Activated naive CD8-positive, alpha-beta T cell treated with anti-CD3 and anti-CD28 coated beads, Interleukin-2, amount 10 ng/mL, durations not matched to agents 7 days and 5 days (primary cell): Measurements from ENCODE around the gene TSPAN5. TPM values are rescaled to one million over a fixed set of nuclear protein-coding genes. Genes with fewer than 3 reads are reported as not detected.
A peak's percentile ranks its signal among the peaks of the same experiment; 100 is the strongest.

Source experiments
- ATAC-seq: fragments of 150-1000 bp; cut with Tn5 transposase; one replicate; pipeline ENCODE4 v1.10.0; 2021; ENCODE audit warnings: low read depth, moderate library complexity
- POLR2A ChIA-PET: fragments of 350-600 bp; sonication (Branson Sonifier 250); formaldehyde crosslinking; loops from one replicate; lab custom pipeline; 2021; ENCODE audit warnings: antibody characterized with exemption; lab: Charles Lee
- DNase-seq: peaks from one replicate; pipeline ENCODE4 v3.0.0; 2021
- H3K27ac Mint-ChIP-seq: one replicate; pipeline ENCODE4 v1.8.0; 2022; ENCODE audit warnings: mild to moderate bottlenecking, mixed read lengths
- H3K27me3 Mint-ChIP-seq: one replicate; pipeline ENCODE4 v1.8.0; 2022; ENCODE audit warnings: mild to moderate bottlenecking, moderate library complexity, mixed read lengths
- H3K36me3 Mint-ChIP-seq: one replicate; pipeline ENCODE4 v1.8.0; 2021; ENCODE audit warnings: mild to moderate bottlenecking, mixed read lengths
- H3K4me1 Mint-ChIP-seq: one replicate; pipeline ENCODE4 v1.8.0; 2021; ENCODE audit warnings: mixed read lengths
- H3K4me3 Mint-ChIP-seq: one replicate; pipeline ENCODE4 v1.8.0; 2022; ENCODE audit warnings: mild to moderate bottlenecking, moderate library complexity, mixed read lengths
- H3K9me3 Mint-ChIP-seq: one replicate; pipeline ENCODE4 v1.8.0; 2021; ENCODE audit warnings: mixed read lengths
- total RNA-seq, 2 experiments: library from RNA; stranded (reverse); gene quantifications; one replicate each; pipeline ENCODE4 v1.2.3, GENCODE V29; 2021

Gene TSPAN5
- total RNA-seq, 2 experiments from 2014 or later, result 19.8 to 21.4 TPM

GRCh38 chr4:98664959-98665358 lies 6.5 kb upstream of the TSPAN5 start:
- H3K4me3 Mint-ChIP-seq, result no peak overlapping the region
- H3K4me1 Mint-ChIP-seq, result peaks cover 35% of the 10 kb centered on the region
- H3K9me3 Mint-ChIP-seq, result peaks cover 7% of the 10 kb centered on the region
- DNase-seq (no peak), ATAC-seq (no peak)
- POLR2A ChIA-PET, result no interaction called here
- peaks cover 9% of the 10 kb centered on the region for H3K36me3 Mint-ChIP-seq
- H3K27me3 Mint-ChIP-seq, result no peaks in the 10 kb centered on the region
- peak overlapping the region; percentile 85 for H3K27ac Mint-ChIP-seq

- POLR2A ChIA-PET, result interaction anchor here (1.0 to 1.4 kb wide), 3 partner anchors 8 to 332 kb away, joined by 3 read pairs; partner anchors contain the start of gene METAP1
- peaks cover 12% of the 10 kb centered on the region for H3K36me3 Mint-ChIP-seq
- DNase-seq (peak; percentile 60), ATAC-seq (peak; percentile 70)
- H3K27ac Mint-ChIP-seq, result peak overlapping the region; percentile 94
- H3K27me3 Mint-ChIP-seq, result no peaks in the 10 kb centered on the region
- H3K9me3 Mint-ChIP-seq, result peaks cover 7% of the 10 kb centered on the region
- H3K4me3 Mint-ChIP-seq, result peak overlapping the region; percentile 75
- H3K4me1 Mint-ChIP-seq, result peaks cover 46% of the 10 kb centered on the region
Measured at GRCh38 chr4:98663226-98664006, 5.0 kb upstream of the TSPAN5 start.

- H3K36me3 Mint-ChIP-seq, result peaks cover 14% of the 10 kb centered on the region
- peak overlapping the region; percentile 75 for H3K4me3 Mint-ChIP-seq
- POLR2A ChIA-PET, result interaction anchor here (1.2 to 1.4 kb wide), 2 partner anchors 9 to 266 kb away, joined by 3 read pairs; no protein-coding TSS in a partner anchor
- DNase-seq (peak; percentile 60), ATAC-seq (peak; percentile 38)
- H3K4me1 Mint-ChIP-seq, result peaks cover 48% of the 10 kb centered on the region
- peak overlapping the region; percentile 94 for H3K27ac Mint-ChIP-seq
- H3K27me3 Mint-ChIP-seq, result no peaks in the 10 kb centered on the region
- H3K9me3 Mint-ChIP-seq, result peaks cover 7% of the 10 kb centered on the region
Measured at GRCh38 chr4:98662626-98663225, 4.3 kb upstream of the TSPAN5 start.

GRCh38 chr4:98662055-98662453 lies 3.6 kb upstream of the TSPAN5 start:
- Mint-ChIP-seq H3K9me3 (peaks cover 7% of the 10 kb centered on the region), H3K27me3 (no peaks in the 10 kb centered on the region), H3K27ac (peak overlapping the region; percentile 6), H3K4me1 (peaks cover 53% of the 10 kb centered on the region), H3K4me3 (no peak overlapping the region), H3K36me3 (peaks cover 15% of the 10 kb centered on the region)
- POLR2A ChIA-PET, result interaction anchor here (1.1 to 1.2 kb wide), 2 partner anchors 194 to 266 kb away, joined by 3 read pairs; no protein-coding TSS in a partner anchor
- no peak for ATAC-seq
- no peak for DNase-seq

- POLR2A ChIA-PET, result interaction anchor here (1.1 to 1.2 kb wide), 2 partner anchors 194 to 267 kb away, joined by 3 read pairs; no protein-coding TSS in a partner anchor
- Mint-ChIP-seq H3K27ac (peak overlapping the region; percentile 19), H3K36me3 (peaks cover 15% of the 10 kb centered on the region), H3K4me3 (no peak overlapping the region), H3K9me3 (peaks cover 7% of the 10 kb centered on the region), H3K4me1 (peaks cover 58% of the 10 kb centered on the region), H3K27me3 (no peaks in the 10 kb centered on the region)
- ATAC-seq, result no peak
- no peak for DNase-seq
Measured at GRCh38 chr4:98661371-98662054, 3.1 kb upstream of the TSPAN5 start.

GRCh38 chr4:98659741-98660462 lies 1.5 kb upstream of the TSPAN5 start:
- H3K4me1 Mint-ChIP-seq, result peaks cover 72% of the 10 kb centered on the region
- ATAC-seq (no peak), DNase-seq (no peak)
- H3K27ac Mint-ChIP-seq, result no peak overlapping the region
- peak overlapping the region; percentile 80 for H3K4me3 Mint-ChIP-seq
- POLR2A ChIA-PET, result no interaction called here
- H3K9me3 Mint-ChIP-seq, result no peaks in the 10 kb centered on the region
- peaks cover 9% of the 10 kb centered on the region for H3K36me3 Mint-ChIP-seq
- no peaks in the 10 kb centered on the region for H3K27me3 Mint-ChIP-seq

GRCh38 chr4:98659106-98659592 lies 738 bp upstream of the TSPAN5 start:
- no peaks in the 10 kb centered on the region for H3K27me3 Mint-ChIP-seq
- H3K36me3 Mint-ChIP-seq, result peaks cover 11% of the 10 kb centered on the region
- peaks cover 66% of the 10 kb centered on the region for H3K4me1 Mint-ChIP-seq
- POLR2A ChIA-PET, result interaction anchor here (1.0 to 1.7 kb wide), 2 partner anchors 188 to 270 kb away, joined by 6 to 12 read pairs; partner anchors contain the start of gene EIF4E
- no peak for DNase-seq
- peak overlapping the region; percentile 80 for H3K4me3 Mint-ChIP-seq
- H3K9me3 Mint-ChIP-seq, result no peaks in the 10 kb centered on the region
- H3K27ac Mint-ChIP-seq, result peak overlapping the region; percentile 5
- ATAC-seq, result no peak

GRCh38 chr4:98657531-98658286 lies 702 bp downstream of the TSPAN5 start:
- Mint-ChIP-seq H3K27ac (peak overlapping the region; percentile 77), H3K9me3 (peaks cover 2% of the 10 kb centered on the region), H3K4me3 (peak overlapping the region; percentile 94), H3K4me1 (peaks cover 60% of the 10 kb centered on the region), H3K36me3 (peaks cover 15% of the 10 kb centered on the region), H3K27me3 (no peaks in the 10 kb centered on the region)
- peak; percentile 24 for ATAC-seq
- POLR2A ChIA-PET, result interaction anchor here (0.6 to 1.7 kb wide), 11 partner anchors 12 to 514 kb away, joined by 3 to 12 read pairs (median 4); partner anchors contain the start of genes EIF4E and STPG2
- no peak for DNase-seq

GRCh38 chr4:98656886-98657285 lies 1.5 kb downstream of the TSPAN5 start:
- no peak for ATAC-seq
- Mint-ChIP-seq H3K9me3 (peaks cover 2% of the 10 kb centered on the region), H3K27me3 (no peaks in the 10 kb centered on the region), H3K4me3 (peak overlapping the region; percentile 94), H3K36me3 (peaks cover 17% of the 10 kb centered on the region), H3K27ac (no peak overlapping the region), H3K4me1 (peaks cover 55% of the 10 kb centered on the region)
- POLR2A ChIA-PET, result no interaction called here
- no peak for DNase-seq

- Mint-ChIP-seq H3K4me1 (peaks cover 53% of the 10 kb centered on the region), H3K4me3 (peak overlapping the region; percentile 94), H3K9me3 (peaks cover 2% of the 10 kb centered on the region), H3K36me3 (peaks cover 19% of the 10 kb centered on the region), H3K27me3 (no peaks in the 10 kb centered on the region), H3K27ac (no peak overlapping the region)
- DNase-seq, result no peak
- POLR2A ChIA-PET, result no interaction called here
- ATAC-seq, result no peak
Measured at GRCh38 chr4:98656443-98656842, 2.0 kb downstream of the TSPAN5 start.

GRCh38 chr4:98653890-98654867 lies 4.2 kb downstream of the TSPAN5 start:
- Mint-ChIP-seq H3K27ac (no peak overlapping the region), H3K4me1 (peaks cover 37% of the 10 kb centered on the region), H3K36me3 (peaks cover 29% of the 10 kb centered on the region), H3K9me3 (peaks cover 2% of the 10 kb centered on the region), H3K27me3 (no peaks in the 10 kb centered on the region), H3K4me3 (no peak overlapping the region)
- ATAC-seq (no peak), DNase-seq (no peak)
- POLR2A ChIA-PET, result no interaction called here
